ENCODE measurements around the gene RPL23. TPM values are rescaled to one million over a fixed set of nuclear protein-coding genes. Genes with fewer than 3 reads are reported as not detected.

RPL23 gene
- total RNA-seq, 2 donors from 2014 or later, result 1,120 to 1,259 TPM

- H3K27me3 Mint-ChIP-seq, result no peaks in the 10 kb centered on the region
- no peaks in the 10 kb centered on the region for H3K9me3 Mint-ChIP-seq
- no peak for ATAC-seq
- peaks cover 3% of the 10 kb centered on the region for H3K36me3 Mint-ChIP-seq
- DNase-seq (ENCODE audit: low spot score), result no peak
- peak overlapping the region; percentile 99 to 100 for H3K27ac Mint-ChIP-seq
- peak overlapping the region; percentile 96 for H3K4me3 Mint-ChIP-seq
- H3K4me1 Mint-ChIP-seq (ENCODE audit: low read depth in 2 of 2), result peaks cover 29 to 38% of the 10 kb centered on the region in 2 donors
These were observed 27.7 kb downstream of the RPL23 start for GRCh38 chr17:38825762-38826247.

- H3K9me3 Mint-ChIP-seq, result no peaks in the 10 kb centered on the region
- peaks cover 10% of the 10 kb centered on the region for H3K36me3 Mint-ChIP-seq
- DNase-seq (ENCODE audit: low spot score) (peak; percentile 93), ATAC-seq (peak; percentile 92)
- H3K27me3 Mint-ChIP-seq, result no peaks in the 10 kb centered on the region
- peaks cover 34 to 43% of the 10 kb centered on the region in 2 donors for H3K4me1 Mint-ChIP-seq (ENCODE audit: low read depth in 2 of 2)
- H3K4me3 Mint-ChIP-seq, result peak within 1 kb of the TSS; percentile 96
- H3K27ac Mint-ChIP-seq, result peak within 1 kb of the TSS; percentile 99 to 100
These were observed 28.4 kb downstream of the RPL23 start, which contains the start of gene CWC25 for GRCh38 chr17:38824899-38825761. TSS of gene CWC25 (minus strand) at chr17:38825321. CDS start at chr17:38825183, 138 bp downstream.

GRCh38 chr17:38815576-38816193 is 37.8 kb downstream of the RPL23 start:
- no peak for DNase-seq (ENCODE audit: low spot score)
- no peaks in the 10 kb centered on the region for H3K27me3 Mint-ChIP-seq
- H3K36me3 Mint-ChIP-seq, result peaks cover 18% of the 10 kb centered on the region
- ATAC-seq, result peak; percentile 65 to 80
- H3K4me3 Mint-ChIP-seq, result no peak overlapping the region
- H3K4me1 Mint-ChIP-seq (ENCODE audit: low read depth in 2 of 2), result peaks cover 10% of the 10 kb centered on the region in 2 donors
- no peaks in the 10 kb centered on the region for H3K9me3 Mint-ChIP-seq
- peak overlapping the region in 1 of 2 donors; percentile 18 for H3K27ac Mint-ChIP-seq

- H3K4me3 Mint-ChIP-seq, result no peak overlapping the region
- no peak overlapping the region for H3K27ac Mint-ChIP-seq
- no peaks in the 10 kb centered on the region for H3K4me1 Mint-ChIP-seq (ENCODE audit: low read depth in 2 of 2)
- DNase-seq (ENCODE audit: low spot score) (no peak), ATAC-seq (no peak)
- no peaks in the 10 kb centered on the region for H3K9me3 Mint-ChIP-seq
- no peaks in the 10 kb centered on the region for H3K27me3 Mint-ChIP-seq
- peaks cover 24% of the 10 kb centered on the region for H3K36me3 Mint-ChIP-seq
These were observed 43.7 kb downstream of the RPL23 start for GRCh38 chr17:38809828-38810227.

- peaks cover 30 to 34% of the 10 kb centered on the region in 2 donors for H3K4me1 Mint-ChIP-seq (ENCODE audit: low read depth in 2 of 2)
- H3K4me3 Mint-ChIP-seq, result peak overlapping the region; percentile 91
- H3K27ac Mint-ChIP-seq, result peak overlapping the region; percentile 81
- ATAC-seq (no peak), DNase-seq (ENCODE audit: low spot score) (no peak)
- H3K27me3 Mint-ChIP-seq, result no peaks in the 10 kb centered on the region
- H3K9me3 Mint-ChIP-seq, result no peaks in the 10 kb centered on the region
- H3K36me3 Mint-ChIP-seq, result peaks cover 21% of the 10 kb centered on the region
These were observed 53.2 kb downstream of the RPL23 start for GRCh38 chr17:38800237-38800760.

- Mint-ChIP-seq H3K4me1 (ENCODE audit: low read depth in 2 of 2) (peaks cover 30 to 34% of the 10 kb centered on the region in 2 donors), H3K27ac (peak within 1 kb of the TSS; percentile 82 to 95), H3K4me3 (peak within 1 kb of the TSS; percentile 91), H3K9me3 (no peaks in the 10 kb centered on the region), H3K36me3 (peaks cover 21% of the 10 kb centered on the region), H3K27me3 (no peaks in the 10 kb centered on the region)
- ATAC-seq (peak; percentile 92 to 93), DNase-seq (ENCODE audit: low spot score) (peak; percentile 94)
These were observed 53.9 kb downstream of the RPL23 start, which contains the start of gene PIP4K2B for GRCh38 chr17:38799501-38800236. TSS of gene PIP4K2B (minus strand) at chr17:38799556. CDS start at chr17:38799424, 132 bp downstream.

- H3K27ac Mint-ChIP-seq, result peak overlapping the region; percentile 82 to 95
- peak; percentile 53 to 68 for ATAC-seq
- H3K27me3 Mint-ChIP-seq, result no peaks in the 10 kb centered on the region
- peaks cover 30 to 34% of the 10 kb centered on the region in 2 donors for H3K4me1 Mint-ChIP-seq (ENCODE audit: low read depth in 2 of 2)
- H3K36me3 Mint-ChIP-seq, result peaks cover 21% of the 10 kb centered on the region
- DNase-seq (ENCODE audit: low spot score), result peak; percentile 72
- H3K9me3 Mint-ChIP-seq, result no peaks in the 10 kb centered on the region
- H3K4me3 Mint-ChIP-seq, result peak overlapping the region; percentile 89
These were observed 54.7 kb downstream of the RPL23 start for GRCh38 chr17:38798614-38799500.

Other genes with a start within 250 kb of the RPL23 start
- gene SRCIN1, start 247.8 kb downstream of the RPL23 start, total RNA-seq, result under 1 TPM; 0.05 to 0.28 TPM
- gene EPOP, start 178.8 kb downstream of the RPL23 start, total RNA-seq, result 10 to 100 TPM; 20.5 to 41.0 TPM
- gene MLLT6, start 148.4 kb downstream of the RPL23 start, total RNA-seq, result 100 to 1,000 TPM; 319 to 324 TPM
- gene CISD3, start 123.4 kb downstream of the RPL23 start, total RNA-seq, result 10 to 100 TPM; 48.3 to 58.7 TPM
- not detected for gene PCGF2, start 105.4 kb downstream of the RPL23 start, total RNA-seq
- gene PSMB3, start 101.0 kb downstream of the RPL23 start, total RNA-seq, result 100 to 1,000 TPM; 288 to 306 TPM
- 10 to 100 TPM; 25.4 to 33.2 TPM for gene PIP4K2B, start 54.2 kb downstream of the RPL23 start, total RNA-seq
- 10 to 100 TPM; 36.8 to 39.3 TPM for gene CWC25, start 28.4 kb downstream of the RPL23 start, total RNA-seq
- gene LASP1, start 16.3 kb upstream of the RPL23 start, total RNA-seq, result 100 to 1,000 TPM; 214 to 390 TPM
- under 1 TPM in 1 of 2 donors, not detected in 1; 0.12 TPM for gene FBXO47, start 113.7 kb upstream of the RPL23 start, total RNA-seq